ENCODE results near the gene SMURF1.

DNA sequence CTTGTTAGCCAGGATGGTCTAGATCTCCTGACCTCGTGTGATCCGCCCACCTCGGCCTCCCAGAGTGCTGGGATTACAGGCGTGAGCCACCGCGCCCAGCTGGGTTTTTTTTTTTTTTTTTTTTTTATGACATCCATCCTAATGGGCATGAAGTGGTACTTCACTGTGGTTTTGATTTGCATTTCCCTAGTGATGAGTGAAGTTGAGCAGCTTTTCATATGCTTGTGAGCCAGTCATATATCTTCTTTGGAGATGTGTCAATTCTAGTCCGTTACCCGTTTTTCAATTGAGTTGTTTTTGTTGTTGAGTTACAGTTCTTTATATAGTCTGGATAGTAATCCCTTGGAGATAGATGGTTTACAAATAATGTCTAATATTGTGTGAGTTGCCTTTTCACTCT, 127.7 kb downstream of the SMURF1 start:
- TF ChIP-seq, protein P1, sequence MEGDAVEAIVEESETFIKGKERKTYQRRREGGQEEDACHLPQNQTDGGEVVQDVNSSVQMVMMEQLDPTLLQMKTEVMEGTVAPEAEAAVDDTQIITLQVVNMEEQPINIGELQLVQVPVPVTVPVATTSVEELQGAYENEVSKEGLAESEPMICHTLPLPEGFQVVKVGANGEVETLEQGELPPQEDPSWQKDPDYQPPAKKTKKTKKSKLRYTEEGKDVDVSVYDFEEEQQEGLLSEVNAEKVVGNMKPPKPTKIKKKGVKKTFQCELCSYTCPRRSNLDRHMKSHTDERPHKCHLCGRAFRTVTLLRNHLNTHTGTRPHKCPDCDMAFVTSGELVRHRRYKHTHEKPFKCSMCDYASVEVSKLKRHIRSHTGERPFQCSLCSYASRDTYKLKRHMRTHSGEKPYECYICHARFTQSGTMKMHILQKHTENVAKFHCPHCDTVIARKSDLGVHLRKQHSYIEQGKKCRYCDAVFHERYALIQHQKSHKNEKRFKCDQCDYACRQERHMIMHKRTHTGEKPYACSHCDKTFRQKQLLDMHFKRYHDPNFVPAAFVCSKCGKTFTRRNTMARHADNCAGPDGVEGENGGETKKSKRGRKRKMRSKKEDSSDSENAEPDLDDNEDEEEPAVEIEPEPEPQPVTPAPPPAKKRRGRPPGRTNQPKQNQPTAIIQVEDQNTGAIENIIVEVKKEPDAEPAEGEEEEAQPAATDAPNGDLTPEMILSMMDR (IDR thresholded peaks at IDR 0.05), result no peak
- no peak for TF ChIP-seq POLR2A (IDR thresholded peaks at IDR 0.05)
